ENCODE results near the gene ADRB1.

DNA sequence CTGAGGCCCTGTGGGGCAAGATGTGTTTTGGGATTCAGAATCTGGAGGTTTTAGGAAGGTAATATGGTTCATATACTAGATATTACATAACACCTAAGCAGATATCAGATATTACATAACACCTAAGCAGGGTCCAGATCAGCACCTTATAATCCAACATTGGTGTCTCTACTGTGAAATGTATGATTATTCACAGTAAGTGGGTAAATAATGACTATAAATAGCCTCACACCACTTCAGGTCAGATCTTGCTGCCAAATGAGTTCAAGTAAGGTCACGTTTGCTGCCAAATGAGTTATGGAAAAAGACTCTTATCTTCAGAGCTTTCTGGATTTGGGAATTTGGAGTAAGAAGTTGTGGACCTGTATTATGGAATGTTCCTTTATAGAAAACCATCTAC lies 14.6 kb downstream of the ADRB1 start:
- TF ChIP-seq, protein P1, sequence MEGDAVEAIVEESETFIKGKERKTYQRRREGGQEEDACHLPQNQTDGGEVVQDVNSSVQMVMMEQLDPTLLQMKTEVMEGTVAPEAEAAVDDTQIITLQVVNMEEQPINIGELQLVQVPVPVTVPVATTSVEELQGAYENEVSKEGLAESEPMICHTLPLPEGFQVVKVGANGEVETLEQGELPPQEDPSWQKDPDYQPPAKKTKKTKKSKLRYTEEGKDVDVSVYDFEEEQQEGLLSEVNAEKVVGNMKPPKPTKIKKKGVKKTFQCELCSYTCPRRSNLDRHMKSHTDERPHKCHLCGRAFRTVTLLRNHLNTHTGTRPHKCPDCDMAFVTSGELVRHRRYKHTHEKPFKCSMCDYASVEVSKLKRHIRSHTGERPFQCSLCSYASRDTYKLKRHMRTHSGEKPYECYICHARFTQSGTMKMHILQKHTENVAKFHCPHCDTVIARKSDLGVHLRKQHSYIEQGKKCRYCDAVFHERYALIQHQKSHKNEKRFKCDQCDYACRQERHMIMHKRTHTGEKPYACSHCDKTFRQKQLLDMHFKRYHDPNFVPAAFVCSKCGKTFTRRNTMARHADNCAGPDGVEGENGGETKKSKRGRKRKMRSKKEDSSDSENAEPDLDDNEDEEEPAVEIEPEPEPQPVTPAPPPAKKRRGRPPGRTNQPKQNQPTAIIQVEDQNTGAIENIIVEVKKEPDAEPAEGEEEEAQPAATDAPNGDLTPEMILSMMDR (IDR thresholded peaks at IDR 0.05; ENCODE audit: low read depth, low read length, poor library complexity, severe bottlenecking), result no peak
- TF ChIP-seq EZH2phosphoT487 (IDR thresholded peaks at IDR 0.05; ENCODE audit: borderline replicate concordance, low read length), result no peak

Measured in DOHH2 (cell line).